ENCODE results near the gene FAT2.
A peak's percentile ranks its signal among the peaks of the same experiment; 100 is the strongest.
"Not testable (repeated sequence)": the region's sequence is repeated elsewhere in the genome, so short reads cannot be mapped to it uniquely, and the experiment has no call there.

Gene FAT2

GRCh38 chr5:151584057-151584937 is 6.8 kb downstream of the FAT2 start:
- no peak for TF ChIP-seq JUND (IDR thresholded peaks at IDR 0.05; ENCODE audit: low read depth)
- in situ Hi-C loops (cut with HindIII; ENCODE audit: low pct_unique_long_range_greater_than_20kb, low sequenced_read_pairs): no loop called here
- DNase-seq (ENCODE audit: low read depth in 1 of 2, low spot score in 1 of 2): peak in 1 of 2 experiments; percentile 29

GRCh38 chr5:151581812-151582583 is 9.1 kb downstream of the FAT2 start:
- no peak for DNase-seq (ENCODE audit: low read depth in 1 of 2, low spot score in 1 of 2)
- TF ChIP-seq JUND (IDR thresholded peaks at IDR 0.05; ENCODE audit: low read depth): no peak
- in situ Hi-C loops (cut with HindIII; ENCODE audit: low pct_unique_long_range_greater_than_20kb, low sequenced_read_pairs): no loop called here

DNA sequence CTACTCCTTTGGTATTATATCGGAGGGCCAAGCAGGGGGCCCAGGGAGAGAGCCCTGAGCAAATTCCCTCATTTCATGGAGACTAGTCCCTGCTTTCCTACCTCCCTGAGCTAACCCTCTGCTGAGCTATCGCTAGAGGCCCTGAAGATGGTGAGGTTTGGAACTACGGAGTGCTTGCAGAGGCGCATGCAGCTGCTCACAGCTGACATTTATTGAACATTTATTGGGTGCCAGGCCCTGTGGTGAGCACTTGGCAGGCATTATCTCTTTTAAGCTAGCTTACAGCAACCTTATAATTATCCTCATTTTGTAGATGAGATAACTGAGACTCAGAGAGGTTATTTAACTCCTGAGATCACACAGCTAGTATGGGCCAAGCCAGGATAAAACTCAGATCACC is 9.8 kb downstream of the FAT2 start:
- TF ChIP-seq JUND (IDR thresholded peaks at IDR 0.05; ENCODE audit: low read depth): no peak
- in situ Hi-C loops (cut with HindIII; ENCODE audit: low pct_unique_long_range_greater_than_20kb, low sequenced_read_pairs): no loop called here
- DNase-seq (ENCODE audit: low read depth in 1 of 2, low spot score in 1 of 2): no peak

GRCh38 chr5:151580858-151581257 is 10.3 kb downstream of the FAT2 start:
- DNase-seq (ENCODE audit: low read depth in 1 of 2, low spot score in 1 of 2): no peak
- in situ Hi-C loops (cut with HindIII; ENCODE audit: low pct_unique_long_range_greater_than_20kb, low sequenced_read_pairs): no loop called here
- no peak for TF ChIP-seq JUND (IDR thresholded peaks at IDR 0.05; ENCODE audit: low read depth)

- DNase-seq (ENCODE audit: low read depth in 1 of 2, low spot score in 1 of 2): no peak
- no peak for TF ChIP-seq JUND (IDR thresholded peaks at IDR 0.05; ENCODE audit: low read depth)
- in situ Hi-C loops (cut with HindIII; ENCODE audit: low pct_unique_long_range_greater_than_20kb, low sequenced_read_pairs): no loop called here
Observed at GRCh38 chr5:151580239-151580638, 10.9 kb downstream of the FAT2 start.

GRCh38 chr5:151579146-151579545 is 12.0 kb downstream of the FAT2 start:
- in situ Hi-C loops (cut with HindIII; ENCODE audit: low pct_unique_long_range_greater_than_20kb, low sequenced_read_pairs); DNase-seq (ENCODE audit: low read depth in 1 of 2, low spot score in 1 of 2): not testable (repeated sequence)

DNA sequence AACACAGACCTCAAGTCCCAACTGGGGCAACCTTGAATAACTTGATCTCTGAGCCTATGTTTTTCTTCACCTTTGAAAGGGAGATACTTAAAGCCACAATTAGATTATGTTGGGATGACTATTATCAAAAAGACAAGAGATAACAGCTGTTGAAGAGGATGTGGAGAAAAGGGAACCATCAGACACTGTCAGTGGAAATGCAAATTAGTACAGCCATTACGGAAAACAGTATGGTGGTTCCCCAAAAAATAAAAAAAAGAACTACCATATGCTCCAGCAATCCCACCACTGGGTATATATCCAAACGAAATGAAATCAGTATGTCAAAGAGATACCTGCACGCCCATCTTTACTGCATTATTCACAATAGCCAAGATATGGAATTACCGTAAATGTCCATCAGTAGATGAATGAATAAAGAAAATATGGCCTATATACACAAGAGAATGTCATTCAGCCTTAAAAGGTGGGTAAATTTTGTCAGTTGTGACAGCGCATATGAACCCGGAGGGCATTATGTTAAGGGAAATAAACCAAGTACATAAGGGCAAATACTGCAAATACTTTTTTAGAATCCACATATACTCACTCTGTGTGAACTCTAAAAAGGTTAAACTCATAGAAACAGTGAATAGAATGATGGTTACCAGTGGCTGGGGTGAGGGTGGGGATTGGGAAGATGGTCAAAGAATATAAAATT is 12.7 kb downstream of the FAT2 start:
- in situ Hi-C loops (cut with HindIII; ENCODE audit: low pct_unique_long_range_greater_than_20kb, low sequenced_read_pairs): no loop called here
- no peak for DNase-seq (ENCODE audit: low read depth in 1 of 2, low spot score in 1 of 2)
- no peak for TF ChIP-seq JUND (IDR thresholded peaks at IDR 0.05; ENCODE audit: low read depth)

- TF ChIP-seq JUND (IDR thresholded peaks at IDR 0.05; ENCODE audit: low read depth): no peak
- in situ Hi-C loops (cut with HindIII; ENCODE audit: low pct_unique_long_range_greater_than_20kb, low sequenced_read_pairs): no loop called here
- no peak for DNase-seq (ENCODE audit: low read depth in 1 of 2, low spot score in 1 of 2)
Observed at GRCh38 chr5:151577566-151577965, 13.6 kb downstream of the FAT2 start.

DNA sequence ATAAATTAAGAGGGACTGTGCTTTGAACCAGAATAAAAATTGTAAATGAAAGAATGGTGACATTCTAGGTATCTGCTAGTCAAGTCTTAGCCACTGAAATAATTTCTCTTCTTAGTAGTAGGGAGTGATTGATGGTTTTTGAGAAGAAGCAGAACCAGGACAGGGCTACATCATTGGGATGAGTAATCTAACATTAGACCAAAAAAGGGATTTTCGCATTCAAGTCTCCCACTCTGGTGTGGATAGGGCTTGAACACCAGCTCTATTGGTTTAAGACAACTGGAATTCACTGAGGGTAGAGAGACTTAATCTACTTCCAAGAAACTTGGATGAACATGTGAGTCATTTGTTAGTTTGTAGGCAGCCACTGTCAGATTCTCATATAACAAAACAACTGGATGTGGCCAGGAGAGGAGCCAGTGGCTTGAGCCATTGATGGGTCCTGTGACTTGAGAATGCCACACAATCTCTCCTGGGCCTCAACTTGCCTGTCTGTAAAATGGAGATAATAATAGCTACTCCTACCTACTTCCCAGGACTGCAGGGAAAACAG is 16.6 kb downstream of the FAT2 start:
- no peak for TF ChIP-seq JUND (IDR thresholded peaks at IDR 0.05; ENCODE audit: low read depth)
- DNase-seq (ENCODE audit: low read depth in 1 of 2, low spot score in 1 of 2): no peak
- in situ Hi-C loops (cut with HindIII; ENCODE audit: low pct_unique_long_range_greater_than_20kb, low sequenced_read_pairs): no loop called here

GRCh38 chr5:151572657-151573368 is 18.3 kb downstream of the FAT2 start:
- in situ Hi-C loops (cut with HindIII; ENCODE audit: low pct_unique_long_range_greater_than_20kb, low sequenced_read_pairs): no loop called here
- TF ChIP-seq JUND (IDR thresholded peaks at IDR 0.05; ENCODE audit: low read depth): no peak
- no peak for DNase-seq (ENCODE audit: low read depth in 1 of 2, low spot score in 1 of 2)

DNA sequence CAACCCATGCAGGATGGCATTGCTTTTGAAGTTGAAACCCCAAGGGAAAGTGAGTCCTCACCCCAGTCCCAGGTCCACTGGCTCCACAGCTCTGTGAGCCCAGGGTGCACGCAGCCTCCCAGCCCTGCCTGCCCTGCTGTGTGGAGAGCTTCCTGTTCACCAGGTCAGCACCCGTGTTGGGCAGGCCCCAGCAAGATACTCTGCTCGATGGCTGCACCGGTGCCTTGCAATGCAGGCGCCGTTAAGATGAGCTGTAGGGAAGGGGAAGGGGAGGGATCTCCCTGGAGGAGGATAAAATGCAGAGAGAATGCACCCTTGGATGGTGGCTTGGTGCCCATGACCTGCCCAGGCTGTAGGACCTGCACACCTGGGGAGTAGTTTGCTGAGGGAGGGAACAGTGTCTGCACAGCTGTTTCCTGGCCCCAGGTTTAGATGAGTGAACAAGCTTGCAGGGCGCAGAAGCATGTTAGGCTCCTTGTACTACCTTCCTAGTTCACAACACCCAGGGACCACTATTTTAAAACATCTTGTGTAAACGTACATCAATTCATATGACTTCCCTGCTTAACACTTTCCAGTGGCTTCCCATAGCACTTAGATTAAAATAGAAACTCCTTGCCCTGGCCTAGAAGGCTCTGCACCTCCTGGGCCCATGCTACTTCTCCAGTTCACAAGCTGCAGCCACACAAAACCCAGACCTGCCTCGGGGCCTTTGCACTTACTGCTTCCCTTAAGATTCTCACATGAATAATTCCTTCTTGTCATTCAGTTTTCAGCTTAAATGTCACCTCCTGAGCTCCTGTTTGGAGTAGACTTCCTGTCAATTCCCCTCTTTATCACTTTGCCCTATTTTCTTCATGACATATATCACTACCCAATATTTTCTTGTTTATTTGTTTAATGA is 19.6 kb downstream of the FAT2 start:
- no peak for TF ChIP-seq JUND (IDR thresholded peaks at IDR 0.05; ENCODE audit: low read depth)
- DNase-seq (ENCODE audit: low read depth in 1 of 2, low spot score in 1 of 2): no peak
- in situ Hi-C loops (cut with HindIII; ENCODE audit: low pct_unique_long_range_greater_than_20kb, low sequenced_read_pairs): no loop called here

Measured in T47D (cell line).